Kidney (tissue), 14 donors: Measurements from ENCODE around the gene TPPP2. TPM values are rescaled to one million over a fixed set of nuclear protein-coding genes. Genes with fewer than 3 reads are reported as not detected.

ENCODE experiments used
- DNase-seq, 5 donors: peaks; one replicate each; pipeline ENCODE4 v3.0.0-alpha.2; 2013 to 2020
- FAIRE-seq: peaks from 2 replicates; lab custom pipeline; 2012; peaks lifted over from hg19 to GRCh38; lab: Jason Lieb, UNC
- H3K27ac ChIP-seq, 2 donors: one replicate each; pipeline ENCODE4 v1.7.0; 2013; ENCODE audit warnings: low read depth in 2 of 2, low read length in 2 of 2, inconsistent platforms in 1 of 2
- H3K27me3 ChIP-seq: one replicate; pipeline ENCODE4 v1.7.1; 2013; ENCODE audit warnings: low read length, inconsistent platforms; ENCODE audit not compliant: control insufficient read depth, insufficient read depth
- H3K36me3 ChIP-seq, 3 donors: one replicate each; pipeline versions ENCODE4 v1.7.0 to v1.7.1; 2013; ENCODE audit warnings: low read length in 3 of 3, control low read depth in 1 of 3, inconsistent platforms in 1 of 3; ENCODE audit not compliant: insufficient read depth in 3 of 3, control insufficient read depth in 2 of 3
- H3K4me1 ChIP-seq, 3 donors: one replicate each; pipeline versions ENCODE4 v1.7.0 to v1.7.1; 2013; ENCODE audit warnings: low read length in 3 of 3, inconsistent platforms in 1 of 3, low read depth in 1 of 3; ENCODE audit not compliant: control insufficient read depth in 2 of 3, insufficient read depth in 2 of 3
- H3K4me3 ChIP-seq, 3 donors: one replicate each; pipeline versions ENCODE4 v1.7.0 to v1.8.1; 2013; ENCODE audit warnings: low read length in 3 of 3, control low read depth in 1 of 3, inconsistent platforms in 1 of 3
- H3K9ac ChIP-seq, 3 donors: one replicate each; pipeline versions ENCODE4 v1.7.0 to v1.7.1; 2013; ENCODE audit warnings: low read length in 3 of 3, control low read depth in 1 of 3, inconsistent platforms in 1 of 3
- H3K9me3 ChIP-seq, 3 donors: one replicate each; pipeline versions ENCODE4 v1.7.0 to v1.7.1; 2013; ENCODE audit warnings: low read length in 3 of 3, control low read depth in 1 of 3, inconsistent platforms in 1 of 3; ENCODE audit not compliant: control insufficient read depth in 2 of 3, insufficient read depth in 1 of 3
- intact Hi-C: fragments of 100-400 bp; cut with DNase I; formaldehyde crosslinking; loops from one replicate; pipeline ENCODE4 v1.11.1; 2022
- polyA plus RNA-seq: library from polyadenylated mRNA; stranded (reverse); fragments of 350-450 nt; fragmentation: Illumina TruSeq; extraction: RNeasy Lipid Tissue Mini Kit (QIAGEN cat#74804); gene quantifications from one replicate; pipeline ENCODE4 v1.2.3, GENCODE V29; 2014; ENCODE audit warnings: low read depth, low replicate concordance; ENCODE audit not compliant: insufficient read depth
- total RNA-seq: library from RNA; stranded (reverse); fragmentation: NEBNext Ultra II Directional; extraction: Animal tissue kit (Norgen Biotek cat#: 25700); gene quantifications from one replicate; pipeline ENCODE4 v1.2.1, GENCODE V29; 2021
- TF ChIP-seq, protein P1 (sequence below): IDR thresholded peaks from 3 replicates; pipeline ENCODE4 v1.5.1; 2012; ENCODE audit warnings: mild to moderate bottlenecking, moderate library complexity, borderline replicate concordance; ENCODE audit not compliant: insufficient read depth; ENCODE audit errors: extremely low read depth
- donor health status: control.
- donor health status: control.
- donor health status: control.
- donor health status: control.
- donor health status: control.
- donor health status: DM: yes; HTN: yes; CAD: no.
- donor health status: Normal renal cell carcinoma (clear cell type).

TPPP2 gene
- total and polyA plus RNA-seq, 2 donors from 2014 or later, result 1.3 TPM; not detected in 1

DNA sequence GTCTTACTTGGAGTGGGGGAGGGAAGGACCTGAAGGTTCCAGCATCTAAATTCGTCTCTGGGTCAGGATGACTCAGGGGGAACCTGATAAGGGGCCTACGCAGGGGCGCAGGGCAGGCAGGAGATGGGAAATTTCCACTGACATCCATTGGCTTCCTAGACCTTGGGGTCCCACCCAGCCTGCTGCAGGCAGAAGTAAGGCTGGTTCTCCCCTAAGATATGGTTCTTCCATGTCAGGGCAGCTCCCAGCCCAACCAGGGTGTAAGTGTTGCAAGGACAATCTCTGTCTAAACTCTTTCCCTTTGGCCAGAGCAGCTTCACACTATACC lies 3.1 kb upstream of the TPPP2 start:
- no peak for FAIRE-seq

DNA sequence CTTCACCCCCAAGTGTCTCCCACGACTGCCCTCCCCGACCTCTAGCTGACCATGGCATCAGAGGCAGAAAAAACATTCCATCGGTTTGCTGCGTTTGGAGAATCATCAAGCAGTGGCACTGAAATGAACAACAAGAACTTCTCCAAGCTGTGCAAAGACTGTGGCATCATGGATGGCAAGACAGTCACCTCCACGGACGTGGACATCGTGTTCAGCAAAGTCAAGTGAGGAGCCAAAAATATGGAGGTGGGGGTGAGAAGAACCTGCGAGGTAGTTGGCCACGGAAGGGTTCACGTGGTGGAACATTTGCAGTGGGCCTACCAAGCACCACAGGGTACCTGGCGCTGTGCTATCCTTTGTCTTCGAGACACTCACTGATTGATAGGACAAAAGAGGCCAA lies 514 bp downstream of the TPPP2 start:
- H3K36me3 ChIP-seq, result no peaks in the 10 kb centered on the region
- no peak overlapping the region for H3K4me3 ChIP-seq
- intact Hi-C loops, result no loop called here
- DNase-seq (no peak), FAIRE-seq (no peak)
- H3K9me3 ChIP-seq, result no peaks in the 10 kb centered on the region
- H3K27ac ChIP-seq, result no peak overlapping the region
- H3K27me3 ChIP-seq, result no peaks in the 10 kb centered on the region
- TF ChIP-seq, protein P1, sequence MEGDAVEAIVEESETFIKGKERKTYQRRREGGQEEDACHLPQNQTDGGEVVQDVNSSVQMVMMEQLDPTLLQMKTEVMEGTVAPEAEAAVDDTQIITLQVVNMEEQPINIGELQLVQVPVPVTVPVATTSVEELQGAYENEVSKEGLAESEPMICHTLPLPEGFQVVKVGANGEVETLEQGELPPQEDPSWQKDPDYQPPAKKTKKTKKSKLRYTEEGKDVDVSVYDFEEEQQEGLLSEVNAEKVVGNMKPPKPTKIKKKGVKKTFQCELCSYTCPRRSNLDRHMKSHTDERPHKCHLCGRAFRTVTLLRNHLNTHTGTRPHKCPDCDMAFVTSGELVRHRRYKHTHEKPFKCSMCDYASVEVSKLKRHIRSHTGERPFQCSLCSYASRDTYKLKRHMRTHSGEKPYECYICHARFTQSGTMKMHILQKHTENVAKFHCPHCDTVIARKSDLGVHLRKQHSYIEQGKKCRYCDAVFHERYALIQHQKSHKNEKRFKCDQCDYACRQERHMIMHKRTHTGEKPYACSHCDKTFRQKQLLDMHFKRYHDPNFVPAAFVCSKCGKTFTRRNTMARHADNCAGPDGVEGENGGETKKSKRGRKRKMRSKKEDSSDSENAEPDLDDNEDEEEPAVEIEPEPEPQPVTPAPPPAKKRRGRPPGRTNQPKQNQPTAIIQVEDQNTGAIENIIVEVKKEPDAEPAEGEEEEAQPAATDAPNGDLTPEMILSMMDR, result no peak
- H3K4me1 ChIP-seq, result peaks cover 0 to 4% (median 0%) of the 10 kb centered on the region in 3 donors
- H3K9ac ChIP-seq, result no peak overlapping the region

More for the DNA sequence above, 3.1 kb upstream of the TPPP2 start:
- intact Hi-C loops, result no loop called here
- Histone ChIP-seq H3K9ac (no peak overlapping the region), H3K4me3 (no peak overlapping the region), H3K36me3 (no peaks in the 10 kb centered on the region), H3K27ac (no peak overlapping the region), H3K27me3 (no peaks in the 10 kb centered on the region), H3K9me3 (no peaks in the 10 kb centered on the region), H3K4me1 (peaks cover 0 to 8% (median 5%) of the 10 kb centered on the region in 3 donors)
- DNase-seq, result no peak
- TF ChIP-seq, protein P1, result no peak

DNA sequence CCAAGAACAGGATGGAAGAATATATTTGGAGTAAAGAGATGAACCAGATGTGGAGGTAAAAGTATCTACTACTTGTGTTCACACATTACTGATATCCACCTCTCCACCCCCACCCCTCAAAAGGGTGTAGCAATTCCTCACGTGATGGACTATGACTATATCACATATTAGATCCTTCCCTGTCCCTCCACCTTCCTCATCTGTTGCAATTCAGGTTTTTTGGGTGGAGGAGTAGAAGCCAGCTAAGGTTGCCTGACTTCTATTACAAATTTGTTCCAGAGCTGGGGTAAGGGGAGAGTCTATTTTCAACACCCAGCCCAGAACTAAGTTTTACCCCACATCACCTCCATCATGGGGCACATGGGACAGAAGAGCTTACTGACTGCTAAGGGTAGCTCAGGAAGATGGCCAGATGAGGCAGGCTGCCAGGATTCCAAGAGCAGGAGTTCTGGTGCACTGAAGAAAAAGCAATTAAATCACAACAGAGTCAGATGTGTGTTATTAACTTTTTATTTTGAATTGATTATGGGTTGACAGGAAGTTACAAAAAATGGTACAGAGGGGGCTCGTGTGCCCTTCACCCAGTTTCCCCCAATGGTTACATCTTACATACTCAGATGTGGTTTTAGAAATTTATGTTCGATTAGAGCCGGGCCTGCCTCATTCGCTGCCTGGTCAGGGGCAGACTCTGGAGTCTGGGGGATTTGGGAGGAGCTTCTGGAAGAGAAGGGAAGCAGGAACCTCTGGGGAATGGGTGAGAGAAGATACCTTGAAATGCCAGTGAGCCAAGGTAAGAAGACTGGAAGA lies 2.5 kb downstream of the TPPP2 start:
- TF ChIP-seq, protein P1, result no peak
- no peaks in the 10 kb centered on the region for H3K4me1 ChIP-seq
- no peaks in the 10 kb centered on the region for H3K27me3 ChIP-seq
- no peak overlapping the region for H3K27ac ChIP-seq
- no peak for FAIRE-seq
- H3K9me3 ChIP-seq, result no peaks in the 10 kb centered on the region
- H3K4me3 ChIP-seq, result no peak overlapping the region
- no peaks in the 10 kb centered on the region for H3K36me3 ChIP-seq
- no peak for DNase-seq
- H3K9ac ChIP-seq, result no peak overlapping the region
- intact Hi-C loops, result no loop called here
